A549 treated with AZD2906 at 1 μM for 4 hours (cell line): Measurements from ENCODE around the gene MAD2L1. TPM values are rescaled to one million over a fixed set of nuclear protein-coding genes. Genes with fewer than 3 reads are reported as not detected.

ENCODE experiments used
- total RNA-seq: library from RNA; stranded (reverse); fragments of 200-300 nt; extraction: Qiagen RNA extraction; gene quantifications from 5 replicates; pipeline ENCODE4 v1.2.3, GENCODE V29; 2022

MAD2L1 gene
- 43.1 to 70.3 TPM (median 45.9 TPM) in 5 replicates for total RNA-seq

GRCh38 chr4:120066517-120067340 is at the start of gene MAD2L1:
MAD2L1 (minus strand) TSS chr4:120066848; CDS start chr4:120066734, 114 bp downstream.

